Caco-2 (cell line): ENCODE data around the gene NEDD9. TPM values are rescaled to one million over a fixed set of nuclear protein-coding genes. Genes with fewer than 3 reads are reported as not detected.

Source experiments
- BruUV-seq: library from RNA; stranded (reverse); fragments of 400-500 nt; replicated peaks from 2 replicates; lab custom pipeline; 2021; lab: Mats Ljungman, UMichigan
- CTCF ChIA-PET: fragments of 300-600 bp; sonication (Branson Sonifier 250); formaldehyde crosslinking; loops from one replicate; lab custom pipeline; 2022; ENCODE audit warnings: antibody characterized with exemption; lab: Charles Lee
- POLR2A ChIA-PET: fragments of 300-600 bp; sonication (Branson Sonifier 250); formaldehyde crosslinking; loops from one replicate; lab custom pipeline; 2022; ENCODE audit warnings: antibody characterized with exemption; lab: Charles Lee
- DNase-seq, 2 experiments: peaks; one replicate each; pipeline versions ENCODE4 v3.0.0 to v3.0.0-alpha.2; 2020 to 2022
- H3K27me3 ChIP-seq: replicated peaks from 2 replicates; pipeline ENCODE4 v1.6.0; 2011; ENCODE audit warnings: low read length; ENCODE audit not compliant: control insufficient read depth, insufficient read depth
- H3K36me3 ChIP-seq: 2 replicates; pipeline ENCODE4 v1.5.1; 2011; ENCODE audit warnings: low read length; ENCODE audit not compliant: control insufficient read depth, insufficient read depth
- H3K4me1 ChIP-seq: fragments of 250-450 bp; sonication (Bioruptor Pico); 2 replicates; pipeline ENCODE4 v1.5.1; 2020; ENCODE audit warnings: mild to moderate bottlenecking
- H3K4me3 ChIP-seq: 2 replicates; pipeline ENCODE4 v1.5.1; 2011; ENCODE audit warnings: low read depth, mild to moderate bottlenecking, control low read depth, low read length
- H3K9me3 ChIP-seq: fragments of 250-450 bp; sonication (Bioruptor Pico); 2 replicates; pipeline ENCODE4 v1.5.1; 2020; ENCODE audit warnings: mild to moderate bottlenecking, moderate library complexity
- H3K27ac Mint-ChIP-seq: one replicate; pipeline ENCODE4 v1.8.0; 2022; ENCODE audit warnings: mixed read lengths; ENCODE audit not compliant: unreplicated experiment
- H3K27me3 Mint-ChIP-seq: one replicate; pipeline ENCODE4 v1.8.0; 2022; ENCODE audit warnings: mixed read lengths; ENCODE audit not compliant: insufficient read depth, unreplicated experiment
- H3K36me3 Mint-ChIP-seq: one replicate; pipeline ENCODE4 v1.8.0; 2022; ENCODE audit warnings: mild to moderate bottlenecking, mixed read lengths; ENCODE audit not compliant: insufficient read depth, unreplicated experiment
- H3K4me1 Mint-ChIP-seq: one replicate; pipeline ENCODE4 v1.8.0; 2022; ENCODE audit warnings: low read depth, mixed read lengths; ENCODE audit not compliant: unreplicated experiment
- H3K4me3 Mint-ChIP-seq: one replicate; pipeline ENCODE4 v1.8.0; 2022; ENCODE audit warnings: mild to moderate bottlenecking, moderate library complexity, mixed read lengths; ENCODE audit not compliant: unreplicated experiment
- H3K9me3 Mint-ChIP-seq: one replicate; pipeline ENCODE4 v1.8.0; 2022; ENCODE audit warnings: mixed read lengths; ENCODE audit not compliant: unreplicated experiment
- intact Hi-C: fragments of 100-400 bp; cut with micrococcal nuclease; formaldehyde crosslinking; loops from one replicate; pipeline ENCODE4 v1.10.0; 2022; ENCODE audit not compliant: unreplicated experiment
- total RNA-seq: library from RNA; stranded (reverse); gene quantifications from 2 replicates; pipeline ENCODE4 v1.2.3, GENCODE V29; 2022
- TF ChIP-seq, protein P1 (sequence below), 2 experiments: fragments of 200-600 bp in 1 of 2; IDR thresholded peaks; 1 replicate in 1 of 2; 2 replicates in 1 of 2; pipeline versions ENCODE4 v1.5.1 to v1.8.0; 2011 to 2022; ENCODE audit warnings: antibody characterized with exemption in 1 of 2, control low read depth in 1 of 2, inconsistent platforms in 1 of 2, low read depth in 1 of 2, low read length in 1 of 2, mild to moderate bottlenecking in 1 of 2, moderate library complexity in 1 of 2; ENCODE audit not compliant: insufficient read depth in 1 of 2, severe bottlenecking in 1 of 2, unreplicated experiment in 1 of 2

The NEDD9 gene
- total RNA-seq, 1 experiment from 2014 or later = 36.2 TPM

DNA sequence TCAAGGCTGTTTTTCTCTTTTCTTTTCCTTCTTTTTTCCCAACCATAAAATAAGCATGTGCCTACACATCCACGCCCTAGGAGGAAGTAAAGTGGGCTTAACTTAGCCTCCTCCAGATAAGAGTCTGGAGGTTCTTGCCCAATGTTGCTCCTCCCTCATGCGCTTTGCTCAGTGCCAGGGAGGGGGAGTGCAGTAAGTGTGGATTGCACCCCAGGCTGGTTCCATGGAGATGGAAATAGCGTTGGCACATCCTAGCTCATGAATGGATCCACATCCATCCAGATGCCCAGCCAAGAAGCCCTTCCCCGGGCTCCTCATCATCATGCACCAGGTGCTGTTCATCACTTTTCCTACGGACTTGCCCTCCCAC is 58.2 kb downstream of the NEDD9 start:
- Mint-ChIP-seq H3K4me1 (no peaks in the 10 kb centered on the region), H3K27me3 (no peaks in the 10 kb centered on the region), H3K9me3 (no peaks in the 10 kb centered on the region), H3K27ac (no peak overlapping the region), H3K36me3 (no peaks in the 10 kb centered on the region), H3K4me3 (no peak overlapping the region)
- H3K27me3 ChIP-seq = no peaks in the 10 kb centered on the region
- ChIA-PET CTCF (no interaction called here), POLR2A (no interaction called here)
- BruUV-seq = no TSS peak
- no peaks in the 10 kb centered on the region for H3K9me3 ChIP-seq
- TF ChIP-seq, protein P1, sequence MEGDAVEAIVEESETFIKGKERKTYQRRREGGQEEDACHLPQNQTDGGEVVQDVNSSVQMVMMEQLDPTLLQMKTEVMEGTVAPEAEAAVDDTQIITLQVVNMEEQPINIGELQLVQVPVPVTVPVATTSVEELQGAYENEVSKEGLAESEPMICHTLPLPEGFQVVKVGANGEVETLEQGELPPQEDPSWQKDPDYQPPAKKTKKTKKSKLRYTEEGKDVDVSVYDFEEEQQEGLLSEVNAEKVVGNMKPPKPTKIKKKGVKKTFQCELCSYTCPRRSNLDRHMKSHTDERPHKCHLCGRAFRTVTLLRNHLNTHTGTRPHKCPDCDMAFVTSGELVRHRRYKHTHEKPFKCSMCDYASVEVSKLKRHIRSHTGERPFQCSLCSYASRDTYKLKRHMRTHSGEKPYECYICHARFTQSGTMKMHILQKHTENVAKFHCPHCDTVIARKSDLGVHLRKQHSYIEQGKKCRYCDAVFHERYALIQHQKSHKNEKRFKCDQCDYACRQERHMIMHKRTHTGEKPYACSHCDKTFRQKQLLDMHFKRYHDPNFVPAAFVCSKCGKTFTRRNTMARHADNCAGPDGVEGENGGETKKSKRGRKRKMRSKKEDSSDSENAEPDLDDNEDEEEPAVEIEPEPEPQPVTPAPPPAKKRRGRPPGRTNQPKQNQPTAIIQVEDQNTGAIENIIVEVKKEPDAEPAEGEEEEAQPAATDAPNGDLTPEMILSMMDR (IDR thresholded peaks at IDR 0.05; ENCODE audit: insufficient read depth in 1 of 2, low read depth in 1 of 2, low read length in 1 of 2, severe bottlenecking in 1 of 2, unreplicated experiment in 1 of 2) = no peak
- DNase-seq = no peak
- H3K4me3 ChIP-seq = no peak overlapping the region
- no peaks in the 10 kb centered on the region for H3K36me3 ChIP-seq
- intact Hi-C loops = no loop called here
- no peaks in the 10 kb centered on the region; the same call in 1 of the 2 replicates for H3K4me1 ChIP-seq

DNA sequence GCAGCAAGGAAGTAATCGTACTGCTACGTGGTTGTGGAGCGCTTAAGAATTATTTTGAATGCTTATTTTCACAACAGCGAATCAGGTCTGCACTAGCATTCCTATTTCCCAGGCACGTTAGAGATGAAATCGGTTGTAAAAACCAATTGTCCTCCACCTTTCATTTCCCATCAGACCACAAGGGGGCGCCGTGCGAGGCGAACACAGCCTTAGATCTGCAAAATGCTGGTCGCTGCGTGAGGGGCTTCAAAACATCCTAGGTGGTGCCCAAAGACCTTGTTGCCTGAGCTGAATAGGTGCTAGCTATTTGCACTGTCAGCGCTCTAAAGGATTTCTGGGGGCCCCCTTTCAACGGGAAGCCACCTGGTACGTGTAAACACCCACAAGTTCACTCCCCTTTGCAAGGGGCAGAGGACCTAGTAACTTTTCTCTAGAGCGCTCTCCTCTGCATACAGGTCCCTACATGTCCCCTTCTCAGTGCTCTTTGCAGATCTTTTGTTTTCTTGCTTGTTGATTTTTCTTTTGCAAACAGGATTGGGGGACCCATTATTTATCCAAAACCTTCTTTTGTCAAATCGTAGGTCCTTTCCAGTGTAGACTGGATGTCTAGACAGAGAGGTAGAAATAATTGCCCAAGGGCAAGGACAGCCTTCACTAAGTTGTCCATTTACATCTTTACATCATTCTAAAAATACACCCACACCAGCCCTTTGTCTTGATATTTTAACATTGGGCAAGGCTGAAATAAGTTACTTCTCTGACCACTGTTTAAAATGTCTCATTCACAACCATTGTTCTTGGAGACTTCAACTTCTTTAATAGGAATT is 59.8 kb downstream of the NEDD9 start:
- Histone ChIP-seq H3K27me3 (no peaks in the 10 kb centered on the region), H3K4me1 (no peaks in the 10 kb centered on the region; the same call in 1 of the 2 replicates), H3K4me3 (no peak overlapping the region), H3K9me3 (no peaks in the 10 kb centered on the region), H3K36me3 (no peaks in the 10 kb centered on the region)
- no TSS peak for BruUV-seq
- TF ChIP-seq, protein P1 (IDR thresholded peaks at IDR 0.05; ENCODE audit: insufficient read depth in 1 of 2, low read depth in 1 of 2, low read length in 1 of 2, severe bottlenecking in 1 of 2, unreplicated experiment in 1 of 2) = peak; percentile 55 to 66
- POLR2A ChIA-PET = no interaction called here
- no peak overlapping the region for H3K4me3 Mint-ChIP-seq
- H3K4me1 Mint-ChIP-seq = no peaks in the 10 kb centered on the region
- H3K27ac Mint-ChIP-seq = no peak overlapping the region
- H3K27me3 Mint-ChIP-seq = no peaks in the 10 kb centered on the region
- peak; percentile 46 to 59 for DNase-seq
- no peaks in the 10 kb centered on the region for H3K9me3 Mint-ChIP-seq
- intact Hi-C loops = loop anchor here (1.0 kb wide), 1 partner anchor 324 kb away; no protein-coding TSS in a partner anchor
- H3K36me3 Mint-ChIP-seq = no peaks in the 10 kb centered on the region
- CTCF ChIA-PET = interaction anchor here (1.3 kb wide), 1 partner anchor 324 kb away, joined by 3 read pairs; no protein-coding TSS in a partner anchor

GRCh38 chr6:11171952-11172351 is 60.5 kb downstream of the NEDD9 start:
- DNase-seq = no peak
- ChIA-PET CTCF (interaction anchor here (1.3 kb wide), 1 partner anchor 325 kb away, joined by 3 read pairs; no protein-coding TSS in a partner anchor), POLR2A (interaction anchor here (0.5 kb wide), 1 partner anchor 157 kb away, joined by 3 read pairs; no protein-coding TSS in a partner anchor)
- Mint-ChIP-seq H3K27ac (no peak overlapping the region), H3K27me3 (no peaks in the 10 kb centered on the region), H3K36me3 (no peaks in the 10 kb centered on the region), H3K4me3 (no peak overlapping the region), H3K9me3 (no peaks in the 10 kb centered on the region), H3K4me1 (no peaks in the 10 kb centered on the region)
- no TSS peak for BruUV-seq
- Histone ChIP-seq H3K4me3 (no peak overlapping the region), H3K9me3 (no peaks in the 10 kb centered on the region), H3K4me1 (peaks cover 4% of the 10 kb centered on the region; the same call in 1 of the 2 replicates), H3K36me3 (no peaks in the 10 kb centered on the region), H3K27me3 (no peaks in the 10 kb centered on the region)
- TF ChIP-seq, protein P1 (IDR thresholded peaks at IDR 0.05; ENCODE audit: insufficient read depth in 1 of 2, low read depth in 1 of 2, low read length in 1 of 2, severe bottlenecking in 1 of 2, unreplicated experiment in 1 of 2) = no peak
- intact Hi-C loops = loop anchor here (1.0 kb wide), 1 partner anchor 324 kb away; no protein-coding TSS in a partner anchor
